D721Med (cell line): ENCODE data around the gene GPATCH1.

Source experiments
- DNase-seq: peaks from one replicate; pipeline ENCODE4 v3.0.0; 2011; ENCODE audit warnings: low spot score; ENCODE audit not compliant: insufficient read length
- FAIRE-seq: peaks from 2 replicates; lab custom pipeline; 2011; peaks lifted over from hg19 to GRCh38; lab: Jason Lieb, UNC
- TF ChIP-seq, protein P1 (sequence below): IDR thresholded peaks from 2 replicates; pipeline ENCODE4 v1.5.1; 2012; ENCODE audit warnings: mild to moderate bottlenecking, control low read depth; ENCODE audit not compliant: insufficient read depth; ENCODE audit errors: missing control alignments

GPATCH1 gene

GRCh38 chr19:33132021-33132420 is 51.0 kb downstream of the GPATCH1 start, which contains the start of gene WDR88:
Gene WDR88 (plus strand): TSS chr19:33132114. CDS start chr19:33132170, 56 bp downstream.
- DNase-seq: no peak
- no peak for FAIRE-seq
- TF ChIP-seq, protein P1, sequence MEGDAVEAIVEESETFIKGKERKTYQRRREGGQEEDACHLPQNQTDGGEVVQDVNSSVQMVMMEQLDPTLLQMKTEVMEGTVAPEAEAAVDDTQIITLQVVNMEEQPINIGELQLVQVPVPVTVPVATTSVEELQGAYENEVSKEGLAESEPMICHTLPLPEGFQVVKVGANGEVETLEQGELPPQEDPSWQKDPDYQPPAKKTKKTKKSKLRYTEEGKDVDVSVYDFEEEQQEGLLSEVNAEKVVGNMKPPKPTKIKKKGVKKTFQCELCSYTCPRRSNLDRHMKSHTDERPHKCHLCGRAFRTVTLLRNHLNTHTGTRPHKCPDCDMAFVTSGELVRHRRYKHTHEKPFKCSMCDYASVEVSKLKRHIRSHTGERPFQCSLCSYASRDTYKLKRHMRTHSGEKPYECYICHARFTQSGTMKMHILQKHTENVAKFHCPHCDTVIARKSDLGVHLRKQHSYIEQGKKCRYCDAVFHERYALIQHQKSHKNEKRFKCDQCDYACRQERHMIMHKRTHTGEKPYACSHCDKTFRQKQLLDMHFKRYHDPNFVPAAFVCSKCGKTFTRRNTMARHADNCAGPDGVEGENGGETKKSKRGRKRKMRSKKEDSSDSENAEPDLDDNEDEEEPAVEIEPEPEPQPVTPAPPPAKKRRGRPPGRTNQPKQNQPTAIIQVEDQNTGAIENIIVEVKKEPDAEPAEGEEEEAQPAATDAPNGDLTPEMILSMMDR: no peak

- DNase-seq: no peak
- TF ChIP-seq, protein P1: peak; percentile 3
- no peak for FAIRE-seq
Observed at GRCh38 chr19:33132425-33132824, 51.4 kb downstream of the GPATCH1 start.

- no peak for DNase-seq
- FAIRE-seq: no peak
- TF ChIP-seq, protein P1: no peak
Observed at GRCh38 chr19:33133438-33134031, 52.6 kb downstream of the GPATCH1 start.

DNA sequence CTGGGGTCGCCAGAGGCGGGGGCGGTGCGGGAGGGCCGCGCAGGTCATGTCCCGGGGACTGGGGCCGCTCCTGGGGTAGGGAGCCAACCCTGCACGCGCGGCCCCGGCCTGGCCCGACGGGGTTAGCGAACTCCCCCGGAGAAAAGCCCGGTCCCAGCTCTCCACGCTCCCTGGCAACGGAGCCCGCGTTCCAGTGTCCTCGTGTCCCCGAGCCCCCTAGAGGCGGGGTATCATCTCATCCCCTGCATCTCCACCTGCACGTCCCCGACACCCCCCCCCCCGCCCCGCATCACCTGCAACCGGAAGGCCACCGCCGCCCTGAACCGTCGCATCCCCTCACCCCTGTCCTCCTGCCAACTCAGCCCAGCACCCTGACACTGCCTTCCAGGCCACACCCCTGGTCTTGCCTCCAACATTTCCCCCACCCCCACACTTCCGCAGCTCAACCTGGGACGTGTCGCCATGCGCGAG is 53.6 kb downstream of the GPATCH1 start:
- TF ChIP-seq, protein P1: no peak
- DNase-seq (no peak), FAIRE-seq (no peak)

GRCh38 chr19:33139165-33139564 is 58.2 kb downstream of the GPATCH1 start:
- no peak for FAIRE-seq

GRCh38 chr19:33143897-33144405 is 63.0 kb downstream of the GPATCH1 start:
- no peak for FAIRE-seq
- DNase-seq: peak; percentile 72
- TF ChIP-seq, protein P1: peak; percentile 91

More at GRCh38 chr19:33139165-33139564, 58.2 kb downstream of the GPATCH1 start:
- no peak for DNase-seq
- TF ChIP-seq, protein P1: no peak

DNA sequence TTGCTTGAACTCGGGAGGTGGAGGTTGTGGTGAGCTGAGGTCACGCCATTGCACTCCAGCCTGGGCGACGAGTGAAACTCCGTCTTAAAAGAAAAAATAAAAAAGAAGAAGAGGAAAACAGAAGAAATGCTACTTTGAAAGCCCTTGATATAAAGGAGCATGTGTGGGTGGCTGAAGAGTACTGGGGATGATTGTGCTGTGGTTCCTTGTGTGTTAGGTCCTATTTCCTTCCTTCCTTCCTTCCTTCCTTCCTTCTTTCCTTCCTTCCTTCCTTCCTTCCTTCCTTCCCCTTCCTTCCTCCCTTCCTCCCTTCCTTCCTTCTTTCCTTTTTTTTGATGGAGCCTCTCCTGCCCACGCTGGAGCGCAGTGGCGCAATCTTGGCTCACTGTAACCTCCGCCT is 65.2 kb downstream of the GPATCH1 start:
- DNase-seq (no peak), FAIRE-seq (no peak)
- TF ChIP-seq, protein P1: no peak
